Trophoblast cell (in vitro differentiated cells and primary cell): Measurements from ENCODE around the gene HK2.
A peak's percentile ranks its signal among the peaks of the same experiment; 100 is the strongest.
"Not testable (repeated sequence)": the region's sequence is repeated elsewhere in the genome, so short reads cannot be mapped to it uniquely, and the experiment has no call there.

ENCODE experiments used
- DNase-seq, 2 donors: peaks; one replicate each; pipeline ENCODE4 v3.0.0-alpha.2; 2016
- H2AFZ ChIP-seq: 2 replicates; pipeline ENCODE4 v1.6.1; 2013; ENCODE audit warnings: low read length, moderate library complexity, mild to moderate bottlenecking; ENCODE audit not compliant: insufficient read depth, poor library complexity
- H2AK5ac ChIP-seq: 2 replicates; pipeline ENCODE4 v1.6.1; 2013; ENCODE audit warnings: mild to moderate bottlenecking, low read length
- H2BK120ac ChIP-seq: 2 replicates; pipeline ENCODE4 v1.6.1; 2013; ENCODE audit warnings: low read length, mild to moderate bottlenecking, moderate library complexity; ENCODE audit not compliant: insufficient read depth, poor library complexity
- H2BK12ac ChIP-seq: 2 replicates; pipeline ENCODE4 v1.6.1; 2013; ENCODE audit warnings: mild to moderate bottlenecking, low read length, moderate library complexity
- H2BK5ac ChIP-seq: 2 replicates; pipeline ENCODE4 v1.6.1; 2013; ENCODE audit warnings: low read length, low read depth, moderate library complexity, mild to moderate bottlenecking; ENCODE audit not compliant: poor library complexity
- H3K14ac ChIP-seq: 2 replicates; pipeline ENCODE4 v1.6.1; 2013; ENCODE audit warnings: mild to moderate bottlenecking, low read length
- H3K18ac ChIP-seq: 2 replicates; pipeline ENCODE4 v1.6.1; 2013; ENCODE audit warnings: mild to moderate bottlenecking, low read length
- H3K23ac ChIP-seq: 2 replicates; pipeline ENCODE4 v1.6.1; 2013; ENCODE audit warnings: low read length
- H3K27ac ChIP-seq: 2 replicates; pipeline ENCODE4 v1.5.1; 2013; ENCODE audit warnings: low read depth, mild to moderate bottlenecking, inconsistent platforms, low read length, moderate library complexity
- H3K27me3 ChIP-seq: 2 replicates; pipeline ENCODE4 v1.6.1; 2013; ENCODE audit warnings: inconsistent platforms, mild to moderate bottlenecking, low read length, moderate library complexity; ENCODE audit not compliant: insufficient read depth
- H3K36me3 ChIP-seq, 2 experiments: 1 replicate in 1 of 2; 2 replicates in 1 of 2; pipeline ENCODE4 v1.6.1; 2013; ENCODE audit warnings: low read length in 2 of 2, mild to moderate bottlenecking in 2 of 2, moderate library complexity in 1 of 2; ENCODE audit not compliant: insufficient read depth in 2 of 2, control insufficient read depth in 1 of 2
- H3K4ac ChIP-seq: 2 replicates; pipeline ENCODE4 v1.6.1; 2013; ENCODE audit warnings: low read depth, mild to moderate bottlenecking, low read length, moderate library complexity
- H3K4me1 ChIP-seq, 2 experiments: 1 replicate in 1 of 2; 2 replicates in 1 of 2; pipeline ENCODE4 v1.6.1; 2013; ENCODE audit warnings: low read length in 2 of 2, mild to moderate bottlenecking in 2 of 2, moderate library complexity in 1 of 2; ENCODE audit not compliant: insufficient read depth in 2 of 2, control insufficient read depth in 1 of 2
- H3K4me2 ChIP-seq: 2 replicates; pipeline ENCODE4 v1.6.1; 2013; ENCODE audit warnings: inconsistent platforms, mild to moderate bottlenecking, low read length, moderate library complexity
- H3K4me3 ChIP-seq: 2 replicates; pipeline ENCODE4 v1.5.1; 2013; ENCODE audit warnings: mild to moderate bottlenecking, low read depth, low read length, inconsistent platforms
- H3K79me1 ChIP-seq: one replicate; pipeline ENCODE4 v1.6.1; 2013; ENCODE audit warnings: low read length
- H3K79me2 ChIP-seq: 2 replicates; pipeline ENCODE4 v1.6.1; 2013; ENCODE audit warnings: low read length, mild to moderate bottlenecking; ENCODE audit not compliant: control insufficient read depth, insufficient read depth, poor library complexity
- H3K9ac ChIP-seq: 2 replicates; pipeline ENCODE4 v1.6.1; 2013; ENCODE audit warnings: mild to moderate bottlenecking, low read length
- H3K9me3 ChIP-seq: 2 replicates; pipeline ENCODE4 v1.6.1; 2013; ENCODE audit warnings: low read depth, mild to moderate bottlenecking, control low read depth, inconsistent platforms, low read length; ENCODE audit not compliant: insufficient read depth
- H4K12ac ChIP-seq: 2 replicates; pipeline ENCODE4 v1.6.1; 2013; ENCODE audit warnings: low read depth, mild to moderate bottlenecking, low read length, moderate library complexity
- H4K8ac ChIP-seq: 2 replicates; pipeline ENCODE4 v1.6.1; 2013; ENCODE audit warnings: low read depth, mild to moderate bottlenecking, low read length, moderate library complexity
- H4K91ac ChIP-seq: one replicate; pipeline ENCODE4 v1.6.1; 2013; ENCODE audit warnings: low read depth, mild to moderate bottlenecking, low read length, moderate library complexity
- WGBS: extraction: QIAGEN DNeasy Blood & Tissue Kit; methylation state at CpG from one replicate; pipeline ENCODE4 v1.1.7; 2013; ENCODE audit warnings: missing lambda C conversion rate; ENCODE audit not compliant: insufficient read length, insufficient coverage; ENCODE audit errors: extremely low coverage; 5-methylcytosine and 5-hydroxymethylcytosine counted together

HK2 gene

DNA sequence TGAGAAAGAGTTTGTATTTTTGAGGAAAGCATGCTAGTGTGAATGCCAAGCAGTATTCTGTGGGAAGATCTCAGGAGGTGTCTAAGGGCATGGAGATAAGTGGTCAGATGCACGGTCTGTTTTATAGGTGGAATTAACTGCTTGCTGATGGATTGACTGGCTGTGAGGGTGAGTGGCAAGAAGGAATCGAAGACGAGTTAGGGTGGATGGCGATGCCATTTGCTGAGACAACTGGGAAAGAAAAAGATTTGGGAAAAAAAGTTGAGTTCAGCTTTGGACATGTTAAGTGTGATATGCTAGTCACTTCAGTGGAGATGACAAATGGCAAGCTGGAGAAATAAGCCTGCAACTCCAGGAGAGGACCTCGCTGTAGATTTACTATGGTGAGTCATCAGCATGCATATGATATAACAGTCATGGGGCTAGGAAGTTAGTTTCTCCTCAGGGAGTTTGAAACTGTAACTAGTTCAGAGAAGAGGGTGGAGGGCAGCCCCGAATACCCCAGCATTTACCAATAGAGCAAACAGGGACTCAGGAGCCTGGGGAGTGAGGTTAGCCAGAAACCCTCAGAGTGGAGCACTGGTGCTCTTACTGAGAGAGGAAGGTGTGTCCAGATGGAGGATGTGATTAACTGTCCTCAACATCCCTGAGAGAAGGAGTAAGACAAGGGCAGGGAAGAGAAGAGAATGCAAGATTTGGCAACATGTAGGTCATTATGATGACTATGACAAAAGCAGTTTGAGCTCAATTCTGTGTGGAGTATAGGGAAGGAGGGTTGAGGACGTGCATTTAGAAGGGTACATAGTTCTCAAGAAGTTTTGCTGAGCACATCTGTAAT lies 2.0 kb upstream of the HK2 start:
- no peak overlapping the region for H3K23ac ChIP-seq
- H3K79me2 ChIP-seq = peaks cover 9% of the 10 kb centered on the region
- no peak overlapping the region for H2BK12ac ChIP-seq
- H3K18ac ChIP-seq = no peak overlapping the region
- H3K9ac ChIP-seq = no peak overlapping the region
- no peak overlapping the region for H4K12ac ChIP-seq
- H3K4ac ChIP-seq = no peak overlapping the region
- H3K4me3 ChIP-seq = no peak overlapping the region
- no peak overlapping the region for H2AFZ ChIP-seq
- H3K9me3 ChIP-seq = no peaks in the 10 kb centered on the region
- H3K36me3 ChIP-seq = no peaks in the 10 kb centered on the region
- no peak overlapping the region for H3K14ac ChIP-seq
- no peaks in the 10 kb centered on the region for H3K27me3 ChIP-seq
- no peak overlapping the region for H4K8ac ChIP-seq
- no peak overlapping the region for H4K91ac ChIP-seq
- DNase-seq = peak; percentile 30 to 79
- H3K27ac ChIP-seq = no peak overlapping the region
- no CpG with 5 or more reads among the region's 7 CpGs for WGBS
- no peak overlapping the region for H2AK5ac ChIP-seq
- no peak overlapping the region for H3K4me2 ChIP-seq
- H2BK5ac ChIP-seq = no peak overlapping the region
- peaks cover 2 to 13% of the 10 kb centered on the region in 2 experiments for H3K4me1 ChIP-seq
- no peak overlapping the region for H2BK120ac ChIP-seq
- peaks cover 11% of the 10 kb centered on the region for H3K79me1 ChIP-seq

DNA sequence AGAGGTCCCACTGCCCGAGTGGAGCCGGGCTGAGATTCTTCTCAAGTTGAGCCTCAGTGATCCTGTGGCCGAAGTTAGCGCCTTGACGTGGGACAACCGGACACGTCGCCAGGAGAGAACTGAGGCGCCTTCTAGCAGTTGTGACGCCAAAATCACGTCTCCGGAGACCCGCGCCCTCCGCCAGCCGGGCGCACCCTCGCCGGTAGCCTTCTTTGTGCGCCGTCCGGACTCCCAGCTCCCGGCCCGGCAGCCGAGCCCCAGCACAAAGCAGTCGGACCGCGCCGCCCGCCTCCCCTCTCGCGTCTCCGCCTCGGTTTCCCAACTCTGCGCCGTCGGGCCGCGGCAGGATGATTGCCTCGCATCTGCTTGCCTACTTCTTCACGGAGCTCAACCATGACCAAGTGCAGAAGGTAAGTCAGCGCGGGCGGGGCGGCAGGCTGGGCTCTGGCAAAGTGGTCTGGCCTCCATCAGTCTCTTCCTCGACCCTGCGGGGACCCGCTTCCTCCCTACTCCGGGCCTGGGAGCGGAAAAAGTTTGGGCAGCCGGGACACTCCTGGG lies 386 bp downstream of the HK2 start:
- peak overlapping the region; percentile 12 for H2BK12ac ChIP-seq
- H3K18ac ChIP-seq = peak overlapping the region; percentile 72
- peaks cover 12% of the 10 kb centered on the region for H3K79me1 ChIP-seq
- H4K91ac ChIP-seq = peak overlapping the region; percentile 50
- H3K36me3 ChIP-seq, H3K9me3 ChIP-seq, H2AK5ac ChIP-seq, H3K27me3 ChIP-seq, H3K23ac ChIP-seq: not testable (repeated sequence)
- peak overlapping the region; percentile 66 for H4K8ac ChIP-seq
- DNase-seq = peak; percentile 35 to 43
- no CpG with 5 or more reads among the region's 51 CpGs for WGBS
- peak overlapping the region; percentile 70 for H3K9ac ChIP-seq
- peak overlapping the region; percentile 62 for H3K14ac ChIP-seq
- H2AFZ ChIP-seq = peak overlapping the region; percentile 77
- H4K12ac ChIP-seq = peak overlapping the region; percentile 51
- peaks cover 12% of the 10 kb centered on the region for H3K79me2 ChIP-seq
- H3K4me2 ChIP-seq = peak overlapping the region; percentile 89
- peak overlapping the region; percentile 59 for H3K27ac ChIP-seq
- H3K4me1 ChIP-seq = peaks cover 6 to 20% of the 10 kb centered on the region in 2 experiments
- peak overlapping the region; percentile 85 for H3K4me3 ChIP-seq
- H3K4ac ChIP-seq = peak overlapping the region; percentile 63
- H2BK120ac ChIP-seq = peak overlapping the region; percentile 6
- peak overlapping the region; percentile 35 for H2BK5ac ChIP-seq

GRCh38 chr2:74834792-74835755 lies 1.1 kb downstream of the HK2 start:
- Histone ChIP-seq H3K4me2 (peak overlapping the region; percentile 89), H2AK5ac (no peak overlapping the region), H2BK120ac (peak overlapping the region; percentile 6), H3K9me3 (no peaks in the 10 kb centered on the region), H3K18ac (peak overlapping the region; percentile 72), H3K4me1 (peaks cover 6 to 20% of the 10 kb centered on the region in 2 experiments), H2BK12ac (peak overlapping the region; percentile 12), H3K79me1 (peaks cover 12% of the 10 kb centered on the region), H3K27ac (peak overlapping the region; percentile 40), H3K23ac (no peak overlapping the region), H3K4ac (peak overlapping the region; percentile 63), H4K91ac (peak overlapping the region; percentile 50), H4K12ac (peak overlapping the region; percentile 51), H3K9ac (peak overlapping the region; percentile 70), H3K27me3 (no peaks in the 10 kb centered on the region), H3K14ac (peak overlapping the region; percentile 62), H2BK5ac (peak overlapping the region; percentile 58), H4K8ac (peak overlapping the region; percentile 66), H3K36me3 (no peaks in the 10 kb centered on the region), H2AFZ (peak overlapping the region; percentile 77), H3K4me3 (peak overlapping the region; percentile 85), H3K79me2 (peaks cover 12% of the 10 kb centered on the region)
- DNase-seq = peak; percentile 72 to 79
- WGBS = no CpG with 5 or more reads among the region's 87 CpGs
